Tibial artery (tissue), 4 donors: Measurements from ENCODE around the gene DUOX2.

Experiments used
- DNase-seq, 2 donors: peaks; one replicate each; pipeline ENCODE4 v3.0.0-alpha.2; 2019
- H3K27ac ChIP-seq, 2 donors: fragments of 200-600 bp; sonication (generic) in 1 of 2; 1 replicate in 1 of 2; 2 replicates in 1 of 2; pipeline ENCODE4 v1.5.1; 2018 to 2019; ENCODE audit warnings: mild to moderate bottlenecking in 1 of 2
- H3K27me3 ChIP-seq, 2 donors: fragments of 200-600 bp; sonication (generic) in 1 of 2; one replicate each; pipeline versions ENCODE4 v1.5.1 to v1.6.0; 2016 to 2019
- H3K36me3 ChIP-seq, 3 donors: fragments of 200-600 bp; sonication (generic) in 2 of 3; one replicate each; pipeline ENCODE4 v1.5.1; 2016 to 2019; ENCODE audit warnings: mild to moderate bottlenecking in 2 of 3
- H3K4me1 ChIP-seq, 4 donors: fragments of 200-600 bp; sonication (generic) in 2 of 4; 1 replicate in 3 of 4; 2 replicates in 1 of 4; pipeline ENCODE4 v1.5.1; 2016 to 2019
- H3K4me3 ChIP-seq, 2 donors: fragments of 200-600 bp; sonication (generic) in 1 of 2; 1 replicate in 1 of 2; 2 replicates in 1 of 2; pipeline ENCODE4 v1.5.1; 2018 to 2019; ENCODE audit warnings: mild to moderate bottlenecking in 2 of 2
- H3K9me3 ChIP-seq, 3 donors: fragments of 200-600 bp; sonication (generic) in 1 of 3; one replicate each; pipeline ENCODE4 v1.5.1; 2016 to 2019
- intact Hi-C: fragments of 100-400 bp; cut with DNase I; formaldehyde crosslinking; loops from one replicate; pipeline ENCODE4 v1.15.0; 2023; ENCODE audit warnings: low total_unique reads
- TF ChIP-seq, protein P1 (sequence below), 2 experiments: fragments of 200-600 bp in 1 of 2; fragments of 450-650 bp in 1 of 2; IDR thresholded peaks; one replicate each; pipeline ENCODE4 v1.5.1; 2017 to 2019; ENCODE audit warnings: antibody characterized with exemption in 2 of 2, mild to moderate bottlenecking in 1 of 2, moderate library complexity in 1 of 2

The DUOX2 gene

DNA sequence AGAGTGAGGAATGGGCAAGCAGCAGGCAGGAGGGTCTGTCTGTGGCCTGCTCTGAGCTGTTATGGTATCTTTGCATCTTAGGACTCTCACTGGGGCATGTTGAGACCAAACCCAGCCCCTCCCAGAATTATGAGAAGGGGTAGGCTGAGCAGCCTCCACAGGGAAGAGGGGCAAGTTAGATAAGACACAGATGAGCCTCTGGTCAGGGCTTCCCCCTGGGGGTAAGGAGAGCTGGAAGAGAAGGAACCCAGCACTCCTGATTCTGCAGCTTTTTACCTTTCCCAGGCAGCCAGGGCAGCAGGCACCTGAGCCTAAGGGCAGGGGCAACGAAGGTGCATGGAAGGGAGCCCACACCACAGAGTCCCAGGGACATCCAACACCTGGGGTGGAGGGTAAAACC lies 35.1 kb upstream of the DUOX2 start:
- intact Hi-C loops: no loop called here
- H3K27ac ChIP-seq: no peak overlapping the region
- no peak overlapping the region for H3K4me3 ChIP-seq
- TF ChIP-seq, protein P1, sequence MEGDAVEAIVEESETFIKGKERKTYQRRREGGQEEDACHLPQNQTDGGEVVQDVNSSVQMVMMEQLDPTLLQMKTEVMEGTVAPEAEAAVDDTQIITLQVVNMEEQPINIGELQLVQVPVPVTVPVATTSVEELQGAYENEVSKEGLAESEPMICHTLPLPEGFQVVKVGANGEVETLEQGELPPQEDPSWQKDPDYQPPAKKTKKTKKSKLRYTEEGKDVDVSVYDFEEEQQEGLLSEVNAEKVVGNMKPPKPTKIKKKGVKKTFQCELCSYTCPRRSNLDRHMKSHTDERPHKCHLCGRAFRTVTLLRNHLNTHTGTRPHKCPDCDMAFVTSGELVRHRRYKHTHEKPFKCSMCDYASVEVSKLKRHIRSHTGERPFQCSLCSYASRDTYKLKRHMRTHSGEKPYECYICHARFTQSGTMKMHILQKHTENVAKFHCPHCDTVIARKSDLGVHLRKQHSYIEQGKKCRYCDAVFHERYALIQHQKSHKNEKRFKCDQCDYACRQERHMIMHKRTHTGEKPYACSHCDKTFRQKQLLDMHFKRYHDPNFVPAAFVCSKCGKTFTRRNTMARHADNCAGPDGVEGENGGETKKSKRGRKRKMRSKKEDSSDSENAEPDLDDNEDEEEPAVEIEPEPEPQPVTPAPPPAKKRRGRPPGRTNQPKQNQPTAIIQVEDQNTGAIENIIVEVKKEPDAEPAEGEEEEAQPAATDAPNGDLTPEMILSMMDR (IDR thresholded peaks at IDR 0.05): no peak
- DNase-seq: no peak
- H3K9me3 ChIP-seq: no peaks in the 10 kb centered on the region
- H3K36me3 ChIP-seq: peaks cover 0 to 17% (median 5%) of the 10 kb centered on the region in 3 donors
- H3K27me3 ChIP-seq: peaks cover 0 to 12% of the 10 kb centered on the region in 2 donors
- no peaks in the 10 kb centered on the region for H3K4me1 ChIP-seq

DNA sequence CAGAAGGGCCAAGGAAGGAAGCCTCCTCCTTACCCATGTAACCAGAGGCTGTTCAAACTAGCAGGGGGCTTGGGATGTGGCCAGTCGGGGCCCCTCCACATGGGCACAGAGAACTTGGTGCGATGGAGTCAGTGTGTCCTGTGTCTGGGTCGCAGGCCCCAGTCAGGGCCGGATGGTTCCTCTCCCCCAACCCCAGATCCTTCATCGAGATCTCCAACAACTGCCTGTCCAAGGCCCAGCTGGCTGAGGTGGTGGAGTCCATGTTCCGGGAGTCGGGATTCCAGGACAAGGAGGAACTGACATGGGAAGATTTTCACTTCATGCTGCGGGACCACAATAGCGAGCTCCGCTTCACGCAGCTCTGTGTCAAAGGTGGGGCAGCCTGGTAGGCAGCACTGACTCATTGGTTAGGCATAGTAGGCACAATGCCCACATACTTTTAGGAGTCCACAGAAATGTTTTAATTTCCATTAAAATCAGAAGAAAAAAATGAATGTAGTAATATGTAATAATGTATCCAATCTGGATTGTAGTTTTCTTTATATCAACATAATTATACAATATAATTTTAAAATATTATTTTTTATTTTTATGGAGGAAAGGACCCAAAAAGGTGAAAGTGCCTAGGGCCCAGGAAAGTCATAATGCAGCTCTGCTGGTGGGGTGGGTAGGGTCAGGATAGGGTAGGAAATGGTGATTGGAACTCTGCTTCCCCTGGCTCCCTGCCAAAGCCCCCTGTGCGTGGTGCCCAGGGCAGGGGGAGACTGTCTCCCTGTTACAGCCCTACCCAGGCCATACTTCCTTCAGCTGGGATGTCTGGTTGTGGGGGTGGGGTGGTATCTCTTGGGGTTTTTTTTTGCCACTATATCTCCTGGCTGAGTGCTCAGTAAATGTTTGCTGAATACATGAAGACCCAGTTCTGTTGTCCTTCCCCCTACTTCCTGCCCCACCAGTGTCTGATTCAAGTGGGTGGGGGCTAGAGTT lies 34.4 kb upstream of the DUOX2 start:
- Histone ChIP-seq H3K4me3 (no peak overlapping the region), H3K27ac (no peak overlapping the region), H3K27me3 (peaks cover 0 to 15% of the 10 kb centered on the region in 2 donors), H3K36me3 (peaks cover 0 to 17% (median 5%) of the 10 kb centered on the region in 3 donors), H3K9me3 (no peaks in the 10 kb centered on the region), H3K4me1 (no peaks in the 10 kb centered on the region)
- no peak for DNase-seq
- TF ChIP-seq, protein P1 (IDR thresholded peaks at IDR 0.05): no peak
- intact Hi-C loops: no loop called here

GRCh38 chr15:45147606-45148005 lies 33.6 kb upstream of the DUOX2 start:
- no peaks in the 10 kb centered on the region for H3K4me1 ChIP-seq
- peaks cover 0 to 16% (median 4%) of the 10 kb centered on the region in 3 donors for H3K36me3 ChIP-seq
- intact Hi-C loops: no loop called here
- DNase-seq: no peak
- H3K4me3 ChIP-seq: no peak overlapping the region
- H3K27me3 ChIP-seq: peaks cover 0 to 18% of the 10 kb centered on the region in 2 donors
- no peaks in the 10 kb centered on the region for H3K9me3 ChIP-seq
- no peak overlapping the region for H3K27ac ChIP-seq
- TF ChIP-seq, protein P1 (IDR thresholded peaks at IDR 0.05): no peak

GRCh38 chr15:45146405-45146804 lies 32.4 kb upstream of the DUOX2 start:
- no peak for DNase-seq
- peaks cover 0 to 26% of the 10 kb centered on the region in 2 donors for H3K27me3 ChIP-seq
- no peak overlapping the region for H3K4me3 ChIP-seq
- intact Hi-C loops: no loop called here
- H3K36me3 ChIP-seq: peaks cover 0 to 4% (median 0%) of the 10 kb centered on the region in 3 donors
- H3K27ac ChIP-seq: no peak overlapping the region
- H3K9me3 ChIP-seq: no peaks in the 10 kb centered on the region
- TF ChIP-seq, protein P1 (IDR thresholded peaks at IDR 0.05): no peak
- H3K4me1 ChIP-seq: no peaks in the 10 kb centered on the region

DNA sequence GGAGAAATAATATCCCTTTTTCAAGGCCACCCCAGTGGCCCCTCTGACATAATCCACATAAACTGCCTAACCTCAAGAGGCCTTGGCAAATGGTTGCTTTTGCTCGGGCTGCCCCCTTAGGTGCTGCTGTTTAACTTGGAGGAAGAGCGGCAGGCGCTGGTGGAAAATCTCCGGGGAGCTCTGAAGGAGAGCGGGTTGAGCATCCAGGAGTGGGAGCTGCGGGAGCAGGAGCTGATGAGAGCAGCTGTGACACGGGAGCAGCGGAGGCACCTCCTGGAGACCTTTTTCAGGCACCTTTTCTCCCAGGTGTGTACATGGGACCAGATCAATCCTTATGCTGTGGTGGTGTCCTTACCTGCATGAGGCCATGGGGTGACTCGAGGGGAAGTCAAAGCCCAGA lies 30.8 kb upstream of the DUOX2 start:
- no peak overlapping the region for H3K27ac ChIP-seq
- no peaks in the 10 kb centered on the region for H3K36me3 ChIP-seq
- H3K4me3 ChIP-seq: no peak overlapping the region
- intact Hi-C loops: no loop called here
- no peaks in the 10 kb centered on the region for H3K4me1 ChIP-seq
- peaks cover 0 to 41% of the 10 kb centered on the region in 2 donors for H3K27me3 ChIP-seq
- no peaks in the 10 kb centered on the region for H3K9me3 ChIP-seq
- no peak for DNase-seq
- TF ChIP-seq, protein P1 (IDR thresholded peaks at IDR 0.05): no peak
